ENCODE results near the gene SGPP2.

The SGPP2 gene

DNA sequence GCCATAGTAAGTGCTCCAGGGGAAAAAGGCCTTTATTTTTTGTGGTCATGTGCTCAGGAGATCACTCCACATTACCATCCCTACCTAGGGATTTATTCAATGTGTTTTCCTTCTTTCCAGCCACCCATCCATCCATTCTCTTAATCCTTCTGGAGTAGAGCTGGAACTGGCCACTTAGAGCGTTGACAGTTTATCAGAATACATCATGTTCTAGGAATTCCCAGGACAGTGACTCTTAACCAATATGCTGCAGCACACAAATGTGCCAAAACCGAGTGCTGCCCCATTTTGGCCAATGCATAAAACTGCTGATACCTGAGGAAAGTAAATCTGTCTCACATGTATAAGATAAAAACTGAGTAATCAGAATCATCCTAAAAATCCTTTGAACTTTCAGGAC is 167.8 kb downstream of the SGPP2 start:
- no peak for DNase-seq

DNA sequence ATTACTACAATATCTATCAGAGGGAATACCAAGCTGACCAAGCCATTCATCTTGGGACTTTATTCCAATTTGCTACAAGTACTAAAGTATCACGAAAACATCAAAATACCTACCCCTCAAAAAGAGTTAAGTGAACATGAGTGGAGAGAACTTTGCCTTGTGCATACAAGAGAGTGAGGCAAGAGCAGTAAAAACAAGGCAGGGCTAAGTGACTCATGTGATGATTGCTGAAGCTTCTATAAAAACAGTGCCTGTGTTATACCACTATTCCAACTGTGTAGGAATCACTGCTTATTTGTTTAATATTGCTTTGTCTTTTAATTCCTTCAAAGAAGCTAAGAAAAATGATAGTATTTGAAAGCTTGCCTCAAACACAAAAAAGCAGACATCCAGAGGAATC is 170.3 kb downstream of the SGPP2 start:
- no peak for DNase-seq

- DNase-seq: no peak
These were observed 171.2 kb downstream of the SGPP2 start for GRCh38 chr2:222595581-222595980.

GRCh38 chr2:222598611-222599010 is 174.3 kb downstream of the SGPP2 start:
- DNase-seq: no peak

DNA sequence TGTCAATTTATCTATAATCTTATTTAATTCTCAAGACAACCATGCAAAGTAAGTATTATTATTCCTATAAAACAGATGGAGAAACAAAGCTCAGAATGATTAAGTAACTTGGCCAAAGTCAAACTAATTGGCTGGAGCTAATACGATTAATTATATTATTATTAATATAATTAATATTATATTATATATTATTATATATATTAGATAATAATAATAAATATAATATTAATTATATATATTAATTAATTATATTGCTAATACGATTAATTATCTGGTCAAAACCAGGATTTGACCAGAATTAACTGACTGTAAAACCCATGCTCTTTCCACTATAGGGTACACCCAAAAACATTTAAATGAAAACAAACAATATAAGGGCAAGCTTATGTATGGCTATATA is 179.2 kb downstream of the SGPP2 start:
- DNase-seq: no peak

- no peak for DNase-seq
These were observed 180.6 kb downstream of the SGPP2 start for GRCh38 chr2:222604749-222605515.

- DNase-seq: no peak
These were observed 182.0 kb downstream of the SGPP2 start for GRCh38 chr2:222606306-222606705.

GRCh38 chr2:222608081-222608480 is 183.7 kb downstream of the SGPP2 start:
- DNase-seq: no peak

DNA sequence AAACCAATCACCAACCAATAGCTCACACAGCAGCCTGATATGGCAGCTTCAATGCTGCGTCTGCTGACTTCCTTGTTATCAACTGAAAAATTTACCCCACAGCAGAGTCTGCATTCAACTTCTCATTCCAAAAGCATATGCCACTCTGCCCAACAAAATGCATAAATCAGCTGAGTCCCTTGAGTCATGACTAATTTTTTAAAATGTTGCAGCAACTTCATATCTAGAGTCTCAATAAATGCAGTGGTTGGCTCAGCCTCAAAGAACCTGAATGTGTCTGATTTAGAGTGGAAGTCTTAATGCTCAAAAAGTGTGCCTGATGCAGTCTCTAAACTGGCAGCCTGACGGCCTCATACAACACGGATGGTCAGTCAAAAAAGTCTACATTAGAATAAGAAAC is 185.0 kb downstream of the SGPP2 start:
- DNase-seq: no peak

All from NCI-H345 (cell line).